GM21390 (cell line): ENCODE results near the gene LOXL1.

Source experiments
- ATAC-seq: cut with Tn5 transposase; IDR thresholded peaks from one replicate; pipeline ENCODE4 v1.9.1; 2021; ENCODE audit not compliant: unreplicated experiment

Gene LOXL1

GRCh38 chr15:73926219-73927002 is at the start of gene LOXL1:
LOXL1 (plus strand) TSS chr15:73926462; CDS start chr15:73926784, 322 bp downstream.
- no peak for ATAC-seq

- no peak for ATAC-seq
Observed at GRCh38 chr15:73879426-73879825, 46.8 kb upstream of the LOXL1 start.

GRCh38 chr15:73881579-73882320 is 44.5 kb upstream of the LOXL1 start:
- ATAC-seq: no peak

GRCh38 chr15:73882761-73883419 is 43.4 kb upstream of the LOXL1 start:
- ATAC-seq: no peak

- no peak for ATAC-seq
Observed at GRCh38 chr15:73884159-73884558, 42.1 kb upstream of the LOXL1 start.

GRCh38 chr15:73885954-73886700 is 40.1 kb upstream of the LOXL1 start:
- ATAC-seq: no peak

- no peak for ATAC-seq
Observed at GRCh38 chr15:73886717-73887345, 39.4 kb upstream of the LOXL1 start.

GRCh38 chr15:73887481-73887880 is 38.8 kb upstream of the LOXL1 start:
- no peak for ATAC-seq

GRCh38 chr15:73888224-73889041 is 37.8 kb upstream of the LOXL1 start:
- no peak for ATAC-seq

- no peak for ATAC-seq
Observed at GRCh38 chr15:73889053-73889761, 37.1 kb upstream of the LOXL1 start.

GRCh38 chr15:73889762-73890124 is 36.5 kb upstream of the LOXL1 start:
- ATAC-seq: no peak

GRCh38 chr15:73891328-73892315 is 34.6 kb upstream of the LOXL1 start:
- no peak for ATAC-seq

- ATAC-seq: no peak
Observed at GRCh38 chr15:73892446-73893226, 33.6 kb upstream of the LOXL1 start.

GRCh38 chr15:73894133-73894814 is 32.0 kb upstream of the LOXL1 start:
- ATAC-seq: no peak

- ATAC-seq: no peak
Observed at GRCh38 chr15:73897441-73898261, 28.6 kb upstream of the LOXL1 start.
